Right lobe of liver (tissue), 4 donors: Measurements from ENCODE around the gene VPS25.

Source experiments
- POLR2A ChIP-seq: fragments of 450-650 bp; IDR thresholded peaks from one replicate; pipeline ENCODE4 v1.6.1; 2017; ENCODE audit warnings: antibody characterized with exemption, mild to moderate bottlenecking
- TF ChIP-seq, protein P1 (sequence below), 4 donors: fragments of 200-600 bp in 3 of 4; fragments of 450-650 bp in 1 of 4; IDR thresholded peaks; one replicate each; pipeline versions ENCODE4 v1.5.1 to v1.8.0; 2016 to 2022; ENCODE audit warnings: antibody characterized with exemption in 4 of 4, mild to moderate bottlenecking in 2 of 4
- donor health status: DM: no; HTN: no; CAD: no.
- donor health status: DM: no; HTN: no; CAD: no.
- donor health status: DM: no; HTN: yes; CAD: no.

DNA sequence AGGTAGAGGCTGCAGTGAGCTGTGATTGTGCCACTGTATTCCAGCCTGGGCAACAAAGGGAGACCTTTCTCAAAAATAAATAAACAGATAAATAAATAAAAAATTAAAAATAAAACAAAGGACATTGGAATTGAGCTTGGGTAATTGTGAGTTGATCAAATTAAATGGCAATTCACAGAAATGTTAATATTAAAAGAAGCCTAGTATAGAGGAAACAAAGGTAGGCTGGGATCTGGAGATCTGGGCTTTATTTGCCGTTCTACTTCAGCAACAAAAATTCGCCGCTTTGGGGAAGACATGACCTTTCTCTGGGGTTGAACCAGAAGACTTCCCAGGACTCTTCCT is 332 bp upstream of the VPS25 start:
- TF ChIP-seq, protein P1, sequence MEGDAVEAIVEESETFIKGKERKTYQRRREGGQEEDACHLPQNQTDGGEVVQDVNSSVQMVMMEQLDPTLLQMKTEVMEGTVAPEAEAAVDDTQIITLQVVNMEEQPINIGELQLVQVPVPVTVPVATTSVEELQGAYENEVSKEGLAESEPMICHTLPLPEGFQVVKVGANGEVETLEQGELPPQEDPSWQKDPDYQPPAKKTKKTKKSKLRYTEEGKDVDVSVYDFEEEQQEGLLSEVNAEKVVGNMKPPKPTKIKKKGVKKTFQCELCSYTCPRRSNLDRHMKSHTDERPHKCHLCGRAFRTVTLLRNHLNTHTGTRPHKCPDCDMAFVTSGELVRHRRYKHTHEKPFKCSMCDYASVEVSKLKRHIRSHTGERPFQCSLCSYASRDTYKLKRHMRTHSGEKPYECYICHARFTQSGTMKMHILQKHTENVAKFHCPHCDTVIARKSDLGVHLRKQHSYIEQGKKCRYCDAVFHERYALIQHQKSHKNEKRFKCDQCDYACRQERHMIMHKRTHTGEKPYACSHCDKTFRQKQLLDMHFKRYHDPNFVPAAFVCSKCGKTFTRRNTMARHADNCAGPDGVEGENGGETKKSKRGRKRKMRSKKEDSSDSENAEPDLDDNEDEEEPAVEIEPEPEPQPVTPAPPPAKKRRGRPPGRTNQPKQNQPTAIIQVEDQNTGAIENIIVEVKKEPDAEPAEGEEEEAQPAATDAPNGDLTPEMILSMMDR (IDR thresholded peaks at IDR 0.05), result no peak
- no peak for TF ChIP-seq POLR2A
